Panc1 (cell line): Measurements from ENCODE around the gene THOC7. TPM values are rescaled to one million over a fixed set of nuclear protein-coding genes. Genes with fewer than 3 reads are reported as not detected.

Experiments
- ATAC-seq: fragments of 200-7000 bp; cut with Tn5 transposase; 2 replicates; pipeline ENCODE4 v1.9.1; 2020; ENCODE audit warnings: mild to moderate bottlenecking, moderate library complexity
- BruUV-seq: library from RNA; stranded (reverse); fragments of 400-500 nt; replicated peaks from 2 replicates; lab custom pipeline; 2021; lab: Mats Ljungman, UMichigan
- CTCF ChIA-PET: fragments of 300-600 bp; sonication (Branson Sonifier 250); formaldehyde crosslinking; loops from one replicate; lab custom pipeline; 2022; ENCODE audit warnings: antibody characterized with exemption; lab: Charles Lee
- POLR2A ChIA-PET: fragments of 300-600 bp; sonication (Branson Sonifier 250); formaldehyde crosslinking; loops from one replicate; lab custom pipeline; 2022; ENCODE audit warnings: antibody characterized with exemption; lab: Charles Lee
- DNase-seq: peaks from one replicate; pipeline ENCODE4 v3.0.0-alpha.2; 2010; ENCODE audit warnings: low read depth, low spot score
- H3K27ac ChIP-seq: 2 replicates; pipeline ENCODE4 v1.5.1; 2011; ENCODE audit warnings: mild to moderate bottlenecking, low read length, inconsistent platforms
- H3K27me3 ChIP-seq: fragments of 200-500 bp; sonication (Bioruptor generic); 2 replicates; pipeline ENCODE4 v1.6.0; 2014; ENCODE audit warnings: low read length, inconsistent platforms; ENCODE audit not compliant: control insufficient read depth, insufficient read depth
- H3K36me3 ChIP-seq: fragments of 200-500 bp; sonication (Bioruptor generic); 2 replicates; pipeline ENCODE4 v1.5.1; 2014; ENCODE audit warnings: inconsistent platforms, mild to moderate bottlenecking, low read length, moderate library complexity; ENCODE audit not compliant: control insufficient read depth, insufficient read depth
- H3K4me1 ChIP-seq: 2 replicates; pipeline ENCODE4 v1.5.1; 2011; ENCODE audit warnings: inconsistent platforms, mild to moderate bottlenecking, low read length, moderate library complexity; ENCODE audit not compliant: control insufficient read depth, insufficient read depth
- H3K4me3 ChIP-seq, 2 experiments: 2 replicates each; pipeline ENCODE4 v1.5.1; 2011 to 2012; ENCODE audit warnings: low read depth in 2 of 2, low read length in 2 of 2, mild to moderate bottlenecking in 2 of 2, inconsistent platforms in 1 of 2, moderate library complexity in 1 of 2
- H3K9me3 ChIP-seq: fragments of 200-500 bp; sonication (Bioruptor generic); 2 replicates; pipeline ENCODE4 v1.5.1; 2014; ENCODE audit warnings: low read depth, mild to moderate bottlenecking, inconsistent platforms, low read length, moderate library complexity; ENCODE audit not compliant: control insufficient read depth, insufficient read depth
- CTCF ChIP-seq: fragments of 450-650 bp; IDR thresholded peaks from 2 replicates; pipeline ENCODE4 v1.5.1; 2017; ENCODE audit warnings: mild to moderate bottlenecking
- POLR2AphosphoS5 ChIP-seq: IDR thresholded peaks from 2 replicates; pipeline ENCODE4 v1.6.1; 2012; ENCODE audit warnings: mild to moderate bottlenecking, low read depth, low read length, moderate library complexity
- REST ChIP-seq, 2 experiments: IDR thresholded peaks; 2 replicates each; pipeline ENCODE4 v1.6.1; 2011 to 2012; ENCODE audit warnings: low read depth in 2 of 2, control low read depth in 1 of 2, low read length in 1 of 2, mild to moderate bottlenecking in 1 of 2, moderate library complexity in 1 of 2; ENCODE audit not compliant: insufficient read depth in 1 of 2
- SIN3A ChIP-seq: IDR thresholded peaks from 2 replicates; pipeline ENCODE4 v1.6.1; 2012; ENCODE audit warnings: low read depth, mild to moderate bottlenecking, low read length, moderate library complexity, borderline replicate concordance; ENCODE audit not compliant: insufficient read depth
- TCF7L2 ChIP-seq: IDR thresholded peaks from 2 replicates; pipeline ENCODE4 v1.6.1; 2011; ENCODE audit warnings: mild to moderate bottlenecking, low read depth, low read length, inconsistent platforms
- in situ Hi-C: cut with HindIII; loops from 2 replicates; pipeline ENCODE4 v1.10.0; 2016; ENCODE audit warnings: low sequenced_read_pairs, low pct_unique_long_range_greater_than_20kb
- intact Hi-C: fragments of 100-400 bp; cut with micrococcal nuclease; formaldehyde crosslinking; loops from one replicate; pipeline ENCODE4 v1.10.0; 2022; ENCODE audit not compliant: unreplicated experiment
- total RNA-seq: library from RNA; stranded (reverse); gene quantifications from one replicate; pipeline ENCODE4 v1.2.1, GENCODE V29; 2021; ENCODE audit not compliant: unreplicated experiment

Gene THOC7
- total RNA-seq, 1 experiment from 2014 or later: 64.3 TPM

- Histone ChIP-seq H3K4me3 (no peak overlapping the region), H3K9me3 (no peaks in the 10 kb centered on the region), H3K27ac (no peak overlapping the region), H3K27me3 (no peaks in the 10 kb centered on the region), H3K36me3 (no peaks in the 10 kb centered on the region), H3K4me1 (no peaks in the 10 kb centered on the region; the same call in 1 of the 2 replicates)
- TF ChIP-seq CTCF (no peak), TCF7L2 (no peak), SIN3A (no peak), POLR2AphosphoS5 (no peak), REST (IDR thresholded peaks at IDR 0.05; ENCODE audit: insufficient read depth in 1 of 2, low read depth in 2 of 2, low read length in 1 of 2) (no peak)
- no TSS peak for BruUV-seq
- DNase-seq (no peak), ATAC-seq (no peak)
- ChIA-PET POLR2A (no interaction called here), CTCF (no interaction called here)
- in situ Hi-C loops (no loop called here), intact Hi-C loops (no loop called here)
Measured at GRCh38 chr3:63875510-63875909, 11.9 kb upstream of the THOC7 start.

GRCh38 chr3:63874769-63875168 is 11.2 kb upstream of the THOC7 start:
- no peak for TF ChIP-seq CTCF
- TF ChIP-seq TCF7L2: no peak
- TF ChIP-seq REST (IDR thresholded peaks at IDR 0.05; ENCODE audit: insufficient read depth in 1 of 2, low read depth in 2 of 2, low read length in 1 of 2): no peak
- no peak for TF ChIP-seq POLR2AphosphoS5
- no peak for TF ChIP-seq SIN3A
- no peak overlapping the region for H3K27ac ChIP-seq
- ATAC-seq (no peak), DNase-seq (no peak)
- no peak overlapping the region for H3K4me3 ChIP-seq
- no peaks in the 10 kb centered on the region for H3K36me3 ChIP-seq
- no peaks in the 10 kb centered on the region; the same call in 1 of the 2 replicates for H3K4me1 ChIP-seq
- CTCF ChIA-PET: no interaction called here
- H3K9me3 ChIP-seq: no peaks in the 10 kb centered on the region
- in situ Hi-C loops: no loop called here
- intact Hi-C loops: no loop called here
- no peaks in the 10 kb centered on the region for H3K27me3 ChIP-seq
- POLR2A ChIA-PET: no interaction called here
- no TSS peak for BruUV-seq
